T follicular helper cell (primary cell): ENCODE measurements around the gene HSDL1.

Source experiments
- DNase-seq: peaks from one replicate; pipeline ENCODE4 v3.0.0-alpha.2; 2020; ENCODE audit warnings: low read depth
- total RNA-seq, 2 experiments: gene quantifications; one replicate each; lab custom pipeline; 2026; lab: John Stamatoyannopoulos, UW

Gene HSDL1
- 20.0 to 35.7 reads per million in 2 experiments for total RNA-seq

DNA sequence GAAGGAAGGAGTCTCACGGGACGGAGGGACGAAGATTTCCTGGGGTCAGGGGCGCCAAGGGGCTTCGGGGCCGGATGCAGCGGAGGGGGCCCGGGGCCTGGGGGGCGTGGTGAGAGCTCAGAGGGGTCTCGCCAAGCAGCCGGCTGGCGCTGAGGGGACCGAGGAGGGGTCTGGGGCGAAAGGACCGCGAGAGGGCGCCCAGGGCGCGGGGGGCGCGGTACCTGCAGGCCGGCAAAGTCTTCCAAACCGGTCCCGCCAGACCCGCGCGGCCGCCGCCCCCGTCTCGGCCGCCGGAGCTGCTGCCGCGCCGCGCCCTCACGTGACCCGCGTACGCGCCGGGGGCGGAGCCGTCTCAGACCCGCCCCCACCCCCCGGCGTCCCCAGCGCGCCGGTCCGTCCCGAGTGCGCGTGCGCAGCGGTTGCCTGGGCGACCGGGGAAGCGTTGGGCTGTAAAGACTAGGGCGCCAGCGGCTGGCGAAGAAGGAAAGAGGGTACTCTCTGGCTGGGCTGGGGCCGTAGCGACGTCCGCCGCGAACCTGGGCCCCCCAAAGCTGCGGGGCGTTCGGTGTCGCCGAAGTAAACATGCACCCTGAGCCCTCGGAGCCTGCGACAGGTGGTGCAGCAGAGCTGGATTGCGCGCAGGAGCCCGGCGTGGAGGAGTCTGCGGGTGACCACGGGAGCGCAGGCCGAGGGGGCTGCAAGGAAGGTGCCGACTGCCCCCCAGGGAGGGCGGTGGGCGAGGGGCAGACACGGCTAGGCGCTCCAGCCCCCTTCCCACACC lies at the start of gene HSDL1, which contains the start of gene DNAAF1:
TSS of gene HSDL1 (minus strand) at position 319 of the 781 bp plus-strand sequence. CDS start 13,856 bp downstream, outside the sequence.
TSS of gene DNAAF1 (plus strand) at position 450 of the 781 bp plus-strand sequence. CDS start at position 583, 133 bp downstream.
- peak; percentile 91 for DNase-seq

DNA sequence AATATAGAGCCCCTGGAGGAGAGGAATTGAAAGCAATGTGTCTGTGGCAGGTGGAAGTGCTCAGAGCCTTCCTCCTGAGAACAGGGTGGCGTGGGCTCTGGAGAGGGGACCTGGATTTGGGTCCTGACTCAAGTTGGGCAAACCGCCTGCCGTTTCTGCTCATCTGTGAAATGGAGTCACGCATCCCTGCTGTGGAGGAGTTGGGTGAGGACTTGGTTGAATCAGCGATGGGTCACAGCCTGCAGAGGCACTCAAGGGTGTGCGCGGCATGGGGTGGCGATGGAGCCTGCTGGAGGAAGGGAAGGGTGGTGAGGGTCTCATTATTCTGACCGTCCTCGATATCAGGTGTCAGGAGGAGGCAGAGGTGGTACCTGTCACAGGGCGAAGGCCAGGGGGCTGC lies 49.0 kb upstream of the HSDL1 start:
- DNase-seq: no peak

DNA sequence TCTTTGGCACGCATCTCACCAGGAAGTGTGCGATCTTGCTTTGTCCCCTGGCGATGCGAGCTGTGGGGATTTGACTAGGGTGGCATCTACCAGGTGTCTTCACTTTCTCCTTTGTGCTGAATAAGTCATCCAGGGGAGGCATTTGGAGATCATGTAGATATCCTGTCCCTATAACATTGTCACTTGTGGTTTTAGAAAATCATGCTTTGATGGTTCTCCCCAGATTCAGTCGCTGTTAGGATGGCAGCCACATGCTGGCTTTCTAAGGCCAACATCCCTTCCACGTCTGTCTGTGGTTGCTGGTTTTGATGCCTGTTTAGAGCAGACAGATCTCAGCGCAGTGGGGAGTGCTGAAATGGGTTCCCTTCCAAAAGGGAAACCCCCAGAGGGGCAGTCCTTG lies 48.5 kb upstream of the HSDL1 start:
- no peak for DNase-seq

DNA sequence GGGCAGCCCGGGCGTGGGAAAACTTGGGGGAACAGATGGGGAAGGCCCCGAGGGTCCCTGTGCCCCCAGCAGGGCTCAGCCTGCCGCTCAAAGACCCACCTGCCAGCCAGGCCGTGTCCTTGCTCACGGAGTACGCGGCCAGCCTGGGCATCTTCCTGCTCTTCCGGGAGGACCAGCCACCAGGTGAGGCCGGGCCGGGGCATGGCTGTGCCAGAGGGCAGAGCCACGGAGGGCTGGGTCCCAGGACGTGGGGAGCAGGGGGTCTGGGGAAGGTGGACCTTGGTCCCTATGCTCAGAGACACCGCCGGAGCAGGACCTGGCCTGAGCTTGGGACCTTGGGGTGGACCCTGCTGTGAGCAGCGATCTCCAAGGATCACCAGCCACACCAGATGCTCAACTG lies 46.5 kb upstream of the HSDL1 start:
- DNase-seq: no peak

DNA sequence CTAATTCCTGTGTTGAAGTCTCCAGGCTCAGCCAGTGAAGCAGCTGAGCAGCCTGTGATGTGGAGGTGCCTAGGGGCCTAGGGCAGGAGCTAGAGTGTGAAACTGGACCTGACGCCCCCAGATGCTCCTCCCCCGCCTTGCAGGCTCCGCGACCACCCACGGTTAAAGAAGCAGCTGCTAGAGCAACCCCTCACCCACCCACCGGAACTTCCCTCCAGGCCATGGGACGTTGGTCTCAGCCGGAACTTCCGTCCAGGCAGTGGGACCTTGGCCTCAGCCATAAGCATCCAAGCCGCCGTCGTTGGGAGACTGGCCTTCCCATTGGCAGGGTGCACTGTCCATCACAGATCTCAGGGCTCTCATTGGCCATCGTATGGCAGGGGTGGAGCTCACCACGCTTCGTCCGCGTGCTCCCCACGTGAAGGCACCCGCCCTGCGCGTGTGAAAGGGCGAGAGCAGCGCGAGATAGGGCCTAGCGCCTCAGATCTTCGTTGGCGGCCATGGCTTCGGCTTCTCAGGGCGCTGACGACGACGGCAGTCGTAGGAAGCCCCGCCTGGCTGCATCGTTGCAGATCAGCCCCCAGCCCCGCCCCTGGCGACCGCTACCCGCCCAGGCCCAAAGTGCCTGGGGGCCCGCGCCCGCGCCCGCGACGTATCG lies 45.9 kb upstream of the HSDL1 start, which contains the start of gene ADAD2:
TSS of gene ADAD2 (plus strand) at position 427 of the 658 bp plus-strand sequence. CDS start at position 501, 74 bp downstream.
- DNase-seq: no peak

DNA sequence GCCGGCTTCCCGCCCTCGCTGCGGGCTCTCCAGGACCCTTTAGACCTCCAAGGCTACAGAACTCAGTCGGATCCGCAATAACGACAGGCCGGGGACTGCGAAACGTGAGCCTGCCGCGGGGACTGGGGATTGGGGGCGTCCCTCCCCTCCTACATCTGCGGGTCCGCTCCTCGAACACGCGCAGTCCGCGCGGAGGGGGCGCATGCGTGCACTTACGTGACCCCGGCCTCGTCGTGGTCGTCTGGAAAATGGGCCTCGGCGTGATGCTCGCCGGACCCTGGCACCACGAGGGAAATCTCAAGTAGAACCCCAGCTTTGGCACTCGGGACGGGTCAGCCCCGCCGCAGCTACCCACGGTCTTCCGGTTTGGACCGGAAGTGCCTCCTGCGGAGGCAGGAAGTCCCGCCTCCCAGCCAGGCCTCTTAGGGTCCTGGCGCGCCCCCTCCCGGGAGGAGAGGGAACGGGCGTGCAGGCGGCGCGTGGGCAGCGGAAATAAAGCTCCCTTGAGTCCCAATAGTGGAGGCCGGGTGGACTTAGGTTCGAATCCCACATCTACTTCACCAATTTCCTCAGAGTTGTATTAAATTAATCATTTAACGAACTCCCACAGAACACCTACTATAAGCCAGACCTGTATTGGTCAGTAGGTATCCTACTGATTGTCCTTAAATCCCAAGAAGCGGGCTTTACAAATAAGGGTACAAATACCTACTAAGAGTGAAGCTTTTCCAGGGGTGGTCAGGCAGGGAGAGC lies 41.9 kb upstream of the HSDL1 start, which contains the start of gene TAF1C:
TSS of gene TAF1C (minus strand) at position 373 of the 753 bp plus-strand sequence. CDS start 2,069 bp downstream, outside the sequence.
- peak; percentile 80 for DNase-seq

DNA sequence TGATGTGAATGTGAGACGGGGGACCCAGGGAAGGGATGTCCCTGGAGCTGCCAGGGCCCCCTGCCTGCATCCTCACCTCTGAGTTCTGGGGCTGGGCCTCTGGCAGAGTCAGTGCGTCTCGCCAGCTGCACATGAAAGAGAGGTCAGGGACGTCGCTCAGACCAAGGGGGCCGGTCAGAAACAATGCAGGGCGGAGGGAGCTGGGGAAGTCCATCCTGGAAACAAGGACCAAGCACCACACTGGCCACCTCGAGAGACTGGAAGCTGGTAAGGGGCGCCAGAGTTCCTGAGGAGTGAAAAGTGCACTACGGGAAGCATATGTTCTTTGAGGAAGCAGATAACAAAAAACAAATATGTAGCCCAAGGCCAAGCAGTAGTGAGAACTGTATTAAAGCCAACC lies 39.8 kb upstream of the HSDL1 start:
- no peak for DNase-seq

DNA sequence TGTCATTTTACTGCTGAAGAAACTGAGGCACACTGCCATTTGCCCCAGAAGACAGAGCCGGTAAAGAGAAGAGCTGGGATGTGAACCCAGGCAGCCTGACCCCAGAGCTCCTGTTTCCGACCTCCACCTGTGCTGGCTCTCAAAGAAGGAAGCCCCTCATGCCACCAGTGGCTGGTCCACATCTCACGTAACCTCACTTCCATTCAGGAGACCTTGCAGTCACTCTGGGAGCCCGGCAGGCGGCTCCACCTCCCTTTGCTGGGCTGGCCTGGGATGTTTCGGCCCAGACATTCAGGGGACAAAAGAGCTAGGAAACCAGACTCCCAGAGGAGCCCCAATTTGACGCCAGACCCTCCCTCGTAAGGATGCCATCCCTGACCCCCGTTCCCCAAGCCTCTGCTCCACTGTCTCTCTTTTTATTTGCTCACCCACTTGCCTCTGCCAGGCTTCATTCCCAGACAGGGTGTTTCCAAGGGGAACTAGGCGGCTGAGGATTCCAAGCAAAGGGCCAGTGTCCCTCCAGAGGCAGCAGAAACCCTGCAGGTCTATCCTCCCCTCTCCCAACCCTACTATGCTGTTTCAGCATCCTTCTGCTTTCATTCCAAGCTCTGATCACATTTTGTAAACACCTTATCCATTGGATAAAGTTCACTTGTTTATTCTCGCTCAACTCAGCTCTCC lies 39.1 kb upstream of the HSDL1 start:
- no peak for DNase-seq

DNA sequence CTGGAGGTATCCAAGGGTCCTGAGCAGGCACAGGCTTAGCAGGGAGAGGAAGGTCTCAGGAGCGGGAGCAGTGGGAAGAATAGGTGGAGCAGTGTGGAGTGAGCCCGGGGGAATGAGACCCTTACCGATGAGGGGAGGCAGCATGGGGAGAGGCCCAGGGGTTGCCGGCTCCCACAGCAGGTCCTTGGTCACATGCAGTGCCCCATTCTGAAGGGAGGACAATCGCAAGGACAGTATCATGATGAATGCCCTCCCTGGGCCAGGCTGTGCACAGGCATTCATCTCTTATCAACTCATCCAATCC lies 38.5 kb upstream of the HSDL1 start:
- no peak for DNase-seq

DNA sequence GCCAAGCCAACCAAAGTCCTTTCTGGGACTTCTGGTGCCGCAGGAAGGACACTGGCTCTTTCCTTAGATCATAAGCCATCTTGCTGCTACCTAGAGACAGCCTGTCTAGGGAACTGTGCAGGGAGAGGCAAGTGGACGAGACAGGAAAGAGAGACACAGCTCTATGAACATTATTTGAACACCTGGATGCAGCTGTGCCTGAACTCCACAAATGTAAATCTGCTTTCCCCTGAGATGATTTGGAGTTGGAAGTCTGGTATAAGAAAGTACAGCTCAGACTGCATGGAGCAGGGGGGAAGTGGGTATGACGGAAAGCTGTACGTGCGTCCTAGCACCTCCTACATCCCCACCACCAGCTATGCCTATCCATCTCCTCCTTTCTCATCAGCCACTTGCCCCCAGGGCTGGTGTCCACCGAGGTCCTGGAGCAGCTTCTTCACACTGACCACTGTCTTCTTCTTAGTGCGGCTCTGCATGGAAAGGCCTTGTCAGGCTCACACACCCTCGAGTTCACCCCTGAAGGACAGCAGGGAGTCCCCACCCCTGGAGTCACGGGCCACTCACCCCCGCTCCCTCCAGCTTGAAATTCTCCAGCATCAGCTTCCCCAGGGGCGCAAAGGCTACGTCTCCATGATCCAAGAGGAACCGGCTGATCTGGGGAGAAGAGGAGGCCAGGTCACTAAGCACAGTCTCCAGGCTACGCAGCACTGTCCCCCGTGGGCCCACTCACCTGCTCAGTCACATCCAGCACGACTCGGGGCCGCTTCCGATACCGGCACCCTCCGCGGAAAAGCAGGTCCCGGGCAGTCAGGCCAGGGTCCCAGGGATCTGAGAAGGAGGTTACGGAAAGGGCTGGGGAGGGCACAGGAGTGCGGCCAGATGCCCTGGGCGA lies 37.9 kb upstream of the HSDL1 start:
- no peak for DNase-seq

DNA sequence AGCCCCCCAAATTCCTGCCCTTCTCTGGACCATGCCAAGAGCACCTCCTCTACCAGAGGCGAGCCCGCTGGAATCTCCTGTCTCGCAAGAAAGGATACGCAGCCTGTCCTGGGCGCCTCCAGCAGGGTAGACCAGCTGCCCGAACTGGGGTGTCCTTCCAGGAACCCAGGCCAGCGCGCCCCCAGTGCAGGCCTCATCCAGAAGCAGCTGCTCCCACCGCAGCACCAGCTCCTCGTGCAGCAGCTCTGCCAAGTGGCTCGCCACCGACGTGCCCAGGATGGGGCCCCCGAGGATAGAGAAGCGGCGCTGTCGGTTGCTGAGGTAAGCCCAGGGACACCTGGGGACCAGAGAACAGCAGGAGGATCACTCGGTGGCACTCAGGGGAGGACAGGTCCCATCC lies 37.1 kb upstream of the HSDL1 start:
- DNase-seq: no peak

DNA sequence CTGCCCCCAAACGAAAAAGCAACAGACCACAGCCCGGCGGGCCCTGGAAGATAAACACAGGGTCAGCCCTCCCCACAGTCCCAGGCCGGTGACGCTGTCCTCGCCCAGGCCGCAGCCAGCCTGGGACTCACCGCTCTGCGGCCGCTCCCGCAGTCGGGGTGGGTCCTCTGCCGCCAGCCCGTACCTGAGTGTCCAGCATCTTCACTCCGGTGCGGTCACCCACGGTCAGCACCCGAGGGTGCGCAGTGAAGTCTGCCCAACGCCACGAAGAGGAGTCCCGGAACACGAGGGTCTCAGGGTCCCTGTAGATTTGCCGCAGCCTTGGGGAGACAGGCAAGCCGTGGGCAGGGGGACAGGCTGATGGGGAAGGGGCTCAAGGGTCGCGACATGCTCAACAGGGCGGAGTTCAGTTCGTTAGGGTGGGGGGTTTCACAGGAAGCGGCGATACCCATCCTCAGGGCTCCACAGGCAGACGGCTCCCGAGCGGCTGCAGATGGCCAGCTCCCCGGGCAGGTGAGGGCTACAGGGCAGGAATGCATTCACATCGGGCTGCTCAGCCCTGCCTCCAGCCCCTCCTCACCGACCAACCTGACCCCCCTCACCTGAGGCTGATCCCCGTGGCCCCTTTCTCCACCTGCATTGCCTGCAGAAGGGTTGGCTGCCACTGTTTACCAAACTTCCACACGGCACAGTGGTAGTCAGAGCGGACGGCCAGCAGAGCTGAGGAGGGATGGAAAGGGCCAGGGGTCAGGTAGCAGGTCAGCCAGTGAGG lies 36.4 kb upstream of the HSDL1 start:
- DNase-seq: no peak

DNA sequence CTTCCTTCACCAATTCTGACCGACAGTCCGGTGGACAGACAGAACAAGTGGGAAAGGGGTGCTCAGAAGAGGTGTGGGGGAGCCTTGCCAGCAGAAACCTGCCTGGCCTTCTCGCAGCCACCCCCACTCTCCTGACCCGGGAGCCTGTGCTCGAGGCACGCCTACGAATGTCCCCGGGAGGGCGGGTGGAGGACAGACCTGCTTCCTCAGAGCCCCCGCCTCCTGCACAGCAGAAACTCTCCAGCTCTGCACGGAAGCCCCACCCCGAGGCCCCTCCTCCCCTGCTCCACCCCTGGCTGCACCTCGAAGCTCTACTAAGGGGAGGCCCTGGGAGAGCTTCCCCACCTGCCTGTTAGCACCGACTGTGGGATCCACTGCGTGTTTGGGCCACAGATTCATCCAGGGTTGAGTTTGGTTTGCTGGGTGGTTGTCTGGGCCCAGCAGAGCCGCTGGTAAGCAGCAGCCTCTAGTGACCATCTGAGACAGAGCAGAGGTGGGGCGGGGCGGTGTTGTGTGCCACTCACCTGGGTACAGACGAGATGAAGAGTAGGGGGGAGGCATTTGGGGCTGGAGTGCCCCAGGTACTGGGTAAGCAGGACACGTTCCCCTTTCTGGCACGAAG lies 35.7 kb upstream of the HSDL1 start:
- no peak for DNase-seq

DNA sequence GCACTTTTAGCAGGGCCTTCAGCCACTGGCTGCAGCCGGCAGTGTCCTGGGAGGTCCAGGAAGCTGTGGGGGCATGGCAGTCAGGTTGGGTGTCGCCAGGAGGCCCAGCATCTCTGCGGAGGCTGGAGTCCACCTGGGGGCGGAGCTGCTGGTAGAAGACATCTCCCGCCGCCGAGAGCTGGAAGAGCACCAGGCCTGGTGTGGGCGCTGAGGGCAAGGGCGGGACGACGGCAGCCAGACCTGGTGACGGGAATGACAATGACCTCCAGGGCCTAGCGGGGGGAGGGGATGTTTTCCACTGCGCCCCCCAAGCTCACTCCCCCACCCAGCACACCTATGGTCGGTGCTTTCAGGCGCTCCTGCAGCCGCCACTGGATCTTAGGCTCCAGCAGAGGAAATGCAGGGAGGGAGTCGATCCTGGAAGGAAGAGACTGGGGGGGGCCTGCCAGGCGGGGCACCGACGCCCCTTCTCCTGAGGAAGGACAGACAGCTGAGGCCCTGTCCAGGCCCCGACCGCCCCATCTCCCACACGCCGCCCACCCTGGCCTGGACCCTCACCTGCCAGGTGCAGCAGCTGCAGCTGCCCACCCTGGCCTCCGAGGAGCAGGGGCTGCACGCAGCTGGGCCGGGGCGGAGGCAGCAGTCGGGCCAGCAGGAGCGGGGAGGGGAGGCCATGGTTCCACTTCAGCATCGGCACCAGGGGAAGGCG lies 34.8 kb upstream of the HSDL1 start:
- no peak for DNase-seq

DNA sequence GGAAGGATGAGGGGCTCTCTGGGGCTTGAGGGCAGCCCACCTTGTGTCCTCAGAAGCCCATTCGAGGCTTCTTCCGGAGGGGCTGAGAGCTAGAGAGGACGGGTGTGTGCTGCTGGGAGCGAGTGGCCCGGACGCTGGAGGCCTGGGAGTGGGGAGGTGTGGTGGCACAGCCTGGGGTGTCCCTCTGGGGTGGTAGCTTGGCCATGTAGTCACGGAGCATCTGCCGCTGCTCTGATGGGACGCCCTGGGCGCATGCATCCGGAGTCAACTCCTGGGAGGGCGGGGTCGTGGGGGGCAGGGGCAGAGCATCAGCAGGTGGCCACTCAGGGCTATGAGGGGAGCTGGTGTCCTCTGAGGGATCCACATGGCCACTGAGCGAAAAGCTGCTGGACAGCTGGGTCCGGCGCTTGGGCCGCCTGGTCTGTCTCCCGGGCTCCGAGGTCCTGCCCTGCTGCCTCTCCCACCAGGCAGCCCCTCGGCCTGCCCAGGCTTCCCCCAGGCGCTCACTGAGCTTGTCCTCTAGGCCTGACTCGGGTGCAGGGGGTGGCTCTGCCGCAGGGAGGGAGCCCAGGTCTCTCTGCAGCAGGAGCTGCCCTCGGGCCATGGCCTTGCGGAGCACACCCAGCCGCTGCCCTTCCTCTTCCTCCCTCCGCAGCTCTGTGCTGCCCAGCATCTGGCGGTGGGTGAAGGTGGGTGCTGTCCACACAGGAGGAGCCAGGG lies 34.1 kb upstream of the HSDL1 start:
- no peak for DNase-seq

DNA sequence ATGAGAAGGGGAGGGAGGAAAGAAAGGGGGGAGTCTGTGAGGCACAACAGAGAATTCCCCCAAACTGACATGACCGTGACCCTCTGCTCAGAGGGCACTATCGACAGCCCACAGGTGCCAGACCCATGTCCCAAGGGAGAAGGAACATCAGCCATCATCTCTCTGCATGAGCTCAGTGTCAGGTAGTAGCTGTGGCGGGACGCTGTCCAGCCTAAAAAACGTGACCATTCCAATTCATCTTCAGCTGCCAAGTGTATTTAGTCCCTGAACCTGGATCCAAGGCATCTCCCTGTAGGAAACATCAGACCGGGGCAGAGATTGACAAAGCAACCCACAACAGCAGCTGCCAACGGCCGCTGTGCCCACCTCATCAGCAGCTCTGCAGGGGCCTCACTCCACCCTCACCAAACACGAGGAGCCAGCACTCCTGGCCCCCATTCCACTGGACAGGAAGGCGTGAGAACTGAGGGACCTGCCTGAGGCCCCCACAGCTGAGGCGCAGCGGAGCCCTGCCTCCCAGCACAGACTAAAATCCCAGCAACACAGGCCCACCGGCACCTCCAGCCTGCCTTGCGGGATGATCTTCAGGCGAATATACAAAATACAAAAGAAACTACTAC lies 33.3 kb upstream of the HSDL1 start:
- DNase-seq: no peak

DNA sequence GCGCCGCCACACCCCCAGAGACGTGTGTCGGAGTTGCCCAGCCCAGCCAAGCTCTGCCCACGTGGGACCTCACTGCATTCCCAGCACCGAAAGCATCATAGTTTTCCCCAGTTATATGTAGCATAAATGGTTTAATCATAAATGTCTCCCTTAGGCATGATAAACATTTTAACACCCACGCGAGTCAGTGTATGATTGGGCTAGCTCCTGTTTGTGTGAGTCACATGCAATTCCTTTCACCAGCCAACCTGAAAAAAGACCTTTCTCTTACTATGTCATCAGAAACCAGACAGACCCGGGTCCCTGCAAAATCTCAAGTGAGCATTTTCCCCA lies 32.7 kb upstream of the HSDL1 start:
- no peak for DNase-seq
